Endothelial cell of umbilical vein (primary cell): Measurements from ENCODE around the gene CDK12. TPM values are rescaled to one million over a fixed set of nuclear protein-coding genes. Genes with fewer than 3 reads are reported as not detected.

Experiments
- BruUV-seq: library from RNA; stranded (reverse); fragments of 400-500 nt; replicated peaks from 2 replicates; lab custom pipeline; 2021; lab: Mats Ljungman, UMichigan
- CTCF ChIA-PET: fragments of 300-600, 350-600 bp; sonication (Branson Sonifier 250); formaldehyde crosslinking; loops from one replicate; lab custom pipeline; 2021; ENCODE audit warnings: antibody characterized with exemption, inconsistent platforms; lab: Charles Lee
- POLR2A ChIA-PET: fragments of 300-600, 350-600 bp; sonication (Branson Sonifier 250); formaldehyde crosslinking; loops from one replicate; lab custom pipeline; 2021; ENCODE audit warnings: antibody characterized with exemption, inconsistent platforms; lab: Charles Lee
- DNase-seq: peaks from one replicate; pipeline ENCODE4 v3.0.0-alpha.2; 2011; ENCODE audit warnings: low read depth, low spot score
- FAIRE-seq: peaks from 2 replicates; lab custom pipeline; 2011; peaks lifted over from hg19 to GRCh38; lab: Jason Lieb, UNC
- H2AFZ ChIP-seq: 2 replicates; pipeline ENCODE4 v1.6.0; 2012; ENCODE audit warnings: low read depth, low read length, control low read depth, inconsistent platforms
- H3K27ac ChIP-seq: 2 replicates; pipeline ENCODE4 v1.5.1; 2011; ENCODE audit warnings: low read depth, mild to moderate bottlenecking, control low read depth, low read length, moderate library complexity; ENCODE audit not compliant: insufficient read depth
- H3K27me3 ChIP-seq, 2 experiments: 2 replicates each; pipeline versions ENCODE4 v1.6.0 to v1.6.1; 2011; ENCODE audit warnings: low read length in 2 of 2, mixed read lengths in 1 of 2; ENCODE audit not compliant: control insufficient read depth in 2 of 2, insufficient read depth in 2 of 2
- H3K36me3 ChIP-seq, 2 experiments: 2 replicates in 1 of 2; 3 replicates in 1 of 2; pipeline ENCODE4 v1.5.1; 2011; ENCODE audit warnings: low read length in 2 of 2, mild to moderate bottlenecking in 1 of 2, moderate library complexity in 1 of 2; ENCODE audit not compliant: control insufficient read depth in 2 of 2, insufficient read depth in 2 of 2; ENCODE audit errors: extremely low read depth in 1 of 2
- H3K4me1 ChIP-seq: 3 replicates; pipeline ENCODE4 v1.5.1; 2011; ENCODE audit warnings: mild to moderate bottlenecking, low read length; ENCODE audit not compliant: control insufficient read depth, insufficient read depth; ENCODE audit errors: extremely low read depth
- H3K4me2 ChIP-seq: 2 replicates; pipeline ENCODE4 v1.6.1; 2011; ENCODE audit warnings: low read length, control low read depth, mixed read lengths; ENCODE audit not compliant: insufficient read depth
- H3K4me3 ChIP-seq, 3 experiments: fragments of 200-600 bp in 1 of 3; sonication (generic), shearing (Covaris generic) in 1 of 3; replicated peaks in 1 of 3; 2 replicates each; pipeline ENCODE4 v1.5.1; 2011 to 2016; ENCODE audit warnings: control low read depth in 3 of 3, low read length in 3 of 3, mild to moderate bottlenecking in 2 of 3, inconsistent platforms in 1 of 3, low read depth in 1 of 3, moderate library complexity in 1 of 3; ENCODE audit not compliant: insufficient read depth in 1 of 3
- H3K79me2 ChIP-seq: 2 replicates; pipeline ENCODE4 v1.6.0; 2012; ENCODE audit warnings: low read length, inconsistent platforms; ENCODE audit not compliant: control insufficient read depth, insufficient read depth
- H3K9ac ChIP-seq: replicated peaks from 2 replicates; pipeline ENCODE3; 2011; ENCODE audit warnings: low read length, control low read depth; ENCODE audit not compliant: insufficient read depth; ENCODE audit errors: extremely low read depth
- H3K9me1 ChIP-seq: replicated peaks from 3 replicates; pipeline ENCODE4 v1.6.0; 2011; ENCODE audit warnings: mild to moderate bottlenecking, low read length; ENCODE audit not compliant: control insufficient read depth, insufficient read depth; ENCODE audit errors: extremely low read depth
- H3K9me3 ChIP-seq: replicated peaks from 2 replicates; pipeline ENCODE4 v1.5.1; 2012; ENCODE audit warnings: low read length, inconsistent platforms; ENCODE audit not compliant: control insufficient read depth, insufficient read depth
- H4K20me1 ChIP-seq: replicated peaks from 2 replicates; pipeline ENCODE3; 2011; ENCODE audit warnings: mild to moderate bottlenecking, low read length; ENCODE audit not compliant: control insufficient read depth, insufficient read depth; ENCODE audit errors: extremely low read depth
- EZH2 ChIP-seq: IDR thresholded peaks from 2 replicates; pipeline ENCODE4 v1.6.1; 2012; ENCODE audit warnings: borderline replicate concordance, low read depth, mild to moderate bottlenecking, moderate library complexity, low read length, inconsistent platforms; ENCODE audit not compliant: severe bottlenecking
- FOS ChIP-seq: IDR thresholded peaks from 2 replicates; pipeline ENCODE4 v1.6.1; 2011; ENCODE audit warnings: mild to moderate bottlenecking, low read length, moderate library complexity, borderline replicate concordance; ENCODE audit not compliant: insufficient read depth
- GATA2 ChIP-seq: IDR thresholded peaks from 2 replicates; pipeline ENCODE4 v1.7.0; 2011; ENCODE audit warnings: low read depth, mild to moderate bottlenecking, moderate library complexity, mixed read lengths, low read length; ENCODE audit not compliant: insufficient read length, insufficient read depth
- JUN ChIP-seq: IDR thresholded peaks from 2 replicates; pipeline ENCODE4 v1.6.1; 2011; ENCODE audit warnings: borderline replicate concordance, low read depth; ENCODE audit not compliant: insufficient read length, insufficient read depth
- MAX ChIP-seq: IDR thresholded peaks from 2 replicates; pipeline ENCODE4 v1.6.1; 2011; ENCODE audit not compliant: insufficient read depth, insufficient read length
- MYC ChIP-seq: IDR thresholded peaks from one replicate; pipeline ENCODE4 v1.6.1; 2011; ENCODE audit warnings: mild to moderate bottlenecking, low read depth, low read length
- POLR2A ChIP-seq: IDR thresholded peaks from 2 replicates; pipeline ENCODE4 v1.6.1; 2012; ENCODE audit warnings: low read depth, mild to moderate bottlenecking, control low read depth, low read length
- dilution Hi-C: fragments of 300-500 bp; cut with MboI; formaldehyde crosslinking; loops from one replicate; pipeline ENCODE4 v1.15.0; 2019; ENCODE audit warnings: low sequenced_read_pairs; ENCODE audit not compliant: extremely low pct_ligation_motif_present
- intact Hi-C: fragments of 100-400 bp; cut with micrococcal nuclease; formaldehyde crosslinking; loops from one replicate; pipeline ENCODE4 v1.10.0; 2022
- polyA plus RNA-seq, 4 experiments: library from polyadenylated mRNA; depleted of rRNA in 3 of 4; stranded (reverse) in 3 of 4; unstranded in 1 of 4; fragments of >200 nt; gene quantifications; 2 replicates each; pipeline versions ENCODE4 v1.2.1 to v1.2.3, GENCODE V29; 2011 to 2012; ENCODE audit warnings: missing spikeins in 1 of 4
- total RNA-seq: library from RNA; stranded (reverse); gene quantifications from 2 replicates; pipeline ENCODE4 v1.2.3, GENCODE V29; 2021
- TF ChIP-seq, protein P1 (sequence below), 2 donors: IDR thresholded peaks; 1 replicate in 1 of 2; 2 replicates in 1 of 2; pipeline ENCODE4 v1.5.1; 2011; ENCODE audit warnings: low read length in 2 of 2, mild to moderate bottlenecking in 2 of 2, moderate library complexity in 2 of 2, control low read depth in 1 of 2, inconsistent platforms in 1 of 2, low read depth in 1 of 2; ENCODE audit not compliant: insufficient read depth in 1 of 2; ENCODE audit errors: extremely low read depth in 1 of 2

CDK12 gene
- total and polyA plus RNA-seq, 2 donors (not counting 3 experiments of a cell fraction or from before 2014, with no cell fraction given), result 14.2 to 55.4 TPM

DNA sequence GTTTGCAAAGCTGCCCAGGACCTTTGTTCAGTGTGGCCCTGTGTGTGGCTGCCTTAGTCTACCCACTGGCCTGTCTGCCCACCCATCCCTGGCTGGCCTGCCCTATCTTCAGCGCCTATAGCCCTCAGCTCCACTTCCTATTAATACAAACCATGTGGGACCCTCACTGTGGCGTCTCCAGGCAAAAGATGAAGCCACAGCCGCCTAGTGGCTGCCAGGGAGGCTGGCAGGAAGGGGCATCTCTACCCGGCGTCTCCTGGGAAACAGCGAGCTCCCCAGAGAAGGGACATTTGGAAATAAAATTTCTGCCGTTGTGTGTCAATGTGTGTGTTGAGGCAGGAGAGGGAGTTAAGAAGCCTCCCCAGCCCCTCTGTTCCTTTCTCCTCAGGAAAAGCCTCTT, 114.9 kb downstream of the CDK12 start:
- DNase-seq (no peak), FAIRE-seq (peak; percentile 38)
- H2AFZ ChIP-seq, result no peak overlapping the region
- no peaks in the 10 kb centered on the region for H3K9me1 ChIP-seq
- no TSS peak for BruUV-seq
- H3K4me3 ChIP-seq, result no peak overlapping the region
- intact Hi-C loops (no loop called here), dilution Hi-C loops (no loop called here)
- H3K36me3 ChIP-seq, result no peaks in the 10 kb centered on the region
- no peak for TF ChIP-seq GATA2
- TF ChIP-seq, protein P1, sequence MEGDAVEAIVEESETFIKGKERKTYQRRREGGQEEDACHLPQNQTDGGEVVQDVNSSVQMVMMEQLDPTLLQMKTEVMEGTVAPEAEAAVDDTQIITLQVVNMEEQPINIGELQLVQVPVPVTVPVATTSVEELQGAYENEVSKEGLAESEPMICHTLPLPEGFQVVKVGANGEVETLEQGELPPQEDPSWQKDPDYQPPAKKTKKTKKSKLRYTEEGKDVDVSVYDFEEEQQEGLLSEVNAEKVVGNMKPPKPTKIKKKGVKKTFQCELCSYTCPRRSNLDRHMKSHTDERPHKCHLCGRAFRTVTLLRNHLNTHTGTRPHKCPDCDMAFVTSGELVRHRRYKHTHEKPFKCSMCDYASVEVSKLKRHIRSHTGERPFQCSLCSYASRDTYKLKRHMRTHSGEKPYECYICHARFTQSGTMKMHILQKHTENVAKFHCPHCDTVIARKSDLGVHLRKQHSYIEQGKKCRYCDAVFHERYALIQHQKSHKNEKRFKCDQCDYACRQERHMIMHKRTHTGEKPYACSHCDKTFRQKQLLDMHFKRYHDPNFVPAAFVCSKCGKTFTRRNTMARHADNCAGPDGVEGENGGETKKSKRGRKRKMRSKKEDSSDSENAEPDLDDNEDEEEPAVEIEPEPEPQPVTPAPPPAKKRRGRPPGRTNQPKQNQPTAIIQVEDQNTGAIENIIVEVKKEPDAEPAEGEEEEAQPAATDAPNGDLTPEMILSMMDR (IDR thresholded peaks at IDR 0.05; ENCODE audit: extremely low read depth in 1 of 2, insufficient read depth in 1 of 2, low read depth in 1 of 2, low read length in 2 of 2), result peak; percentile 54 to 74
- H3K4me1 ChIP-seq, result peaks cover 7% of the 10 kb centered on the region
- no peak overlapping the region for H3K9ac ChIP-seq
- no peak overlapping the region for H3K4me2 ChIP-seq
- H3K9me3 ChIP-seq, result no peaks in the 10 kb centered on the region
- H3K27me3 ChIP-seq, result peaks cover 5 to 6% of the 10 kb centered on the region in 2 experiments
- no peaks in the 10 kb centered on the region for H4K20me1 ChIP-seq
- H3K79me2 ChIP-seq, result no peaks in the 10 kb centered on the region
- ChIA-PET POLR2A (no interaction called here), CTCF (interaction anchor here (0.6 to 1.7 kb wide), 21 partner anchors 10 to 96 kb away, joined by 3 to 29 read pairs (median 5); partner anchors contain the start of gene PNMT)
- no peak overlapping the region for H3K27ac ChIP-seq

- POLR2A ChIA-PET, result no interaction called here
- dilution Hi-C loops (no loop called here), intact Hi-C loops (no loop called here)
- Histone ChIP-seq H3K79me2 (no peaks in the 10 kb centered on the region), H3K4me2 (no peak overlapping the region), H4K20me1 (no peaks in the 10 kb centered on the region), H2AFZ (no peak overlapping the region), H3K9me1 (no peaks in the 10 kb centered on the region), H3K9ac (no peak overlapping the region), H3K27me3 (peaks cover 5 to 10% of the 10 kb centered on the region in 2 experiments), H3K9me3 (no peaks in the 10 kb centered on the region), H3K36me3 (no peaks in the 10 kb centered on the region), H3K27ac (no peak overlapping the region), H3K4me1 (peaks cover 7% of the 10 kb centered on the region), H3K4me3 (no peak overlapping the region)
- FAIRE-seq, result no peak
- no peak for TF ChIP-seq JUN
- no peak for TF ChIP-seq MYC
- no peak for TF ChIP-seq FOS
- TF ChIP-seq MAX, result no peak
- no peak for TF ChIP-seq GATA2
- TF ChIP-seq, protein P1 (IDR thresholded peaks at IDR 0.05; ENCODE audit: extremely low read depth in 1 of 2, insufficient read depth in 1 of 2, low read depth in 1 of 2, low read length in 2 of 2), result no peak
- no peak for TF ChIP-seq EZH2
- no peak for TF ChIP-seq POLR2A
- no peak for DNase-seq
- BruUV-seq, result no TSS peak
- CTCF ChIA-PET, result interaction anchor here (0.8 to 3.4 kb wide), 5 partner anchors 25 to 45 kb away, joined by 3 to 23 read pairs (median 6); no protein-coding TSS in a partner anchor
These were observed 117.0 kb downstream of the CDK12 start for GRCh38 chr17:39578272-39578671.
